HG03575 (cell line): ENCODE data around the gene PTH1R.

ENCODE experiments used
- ATAC-seq: cut with Tn5 transposase; IDR thresholded peaks from one replicate; pipeline ENCODE4 v1.9.1; 2021; ENCODE audit not compliant: unreplicated experiment, insufficient number of reproducible peaks, low FRiP score; ENCODE audit errors: extremely low read depth

The PTH1R gene

DNA sequence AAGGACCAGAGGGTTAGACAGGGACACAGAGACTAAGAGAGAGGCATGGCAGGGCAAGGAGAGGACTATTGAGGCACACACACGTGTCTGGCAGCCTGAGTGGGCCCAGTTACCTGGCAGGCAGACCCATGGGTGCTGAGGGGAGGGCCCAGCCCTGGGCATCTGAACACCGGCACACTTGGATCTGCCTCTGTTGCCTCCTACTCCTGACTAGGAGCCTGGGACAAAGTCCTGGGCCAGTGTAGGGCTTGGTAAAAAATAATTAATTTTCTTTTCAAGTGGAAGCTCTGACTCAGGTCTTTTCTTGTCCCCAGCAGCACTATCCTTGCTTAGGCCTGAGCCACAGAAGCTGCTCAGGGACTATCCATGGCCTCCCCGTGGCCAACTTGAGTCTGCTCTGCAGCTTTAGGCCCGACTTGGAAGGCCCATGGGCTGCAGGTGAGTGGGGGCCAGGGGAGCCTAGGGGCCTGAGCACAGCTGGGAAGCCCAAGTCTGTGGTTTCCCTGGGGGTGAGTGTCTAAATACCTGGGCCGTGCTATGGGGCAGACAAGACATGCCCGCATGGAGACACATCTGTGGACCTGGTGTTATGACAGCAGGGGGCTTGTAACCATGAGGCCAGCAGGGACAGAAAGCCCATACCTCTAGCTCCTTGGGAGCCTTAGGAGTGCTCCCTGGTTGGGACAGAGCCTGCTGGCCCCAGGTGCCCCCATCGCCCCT is at the start of gene PTH1R:
Gene PTH1R (plus strand): TSS at position 316 of the 720 bp plus-strand sequence. CDS start 5,839 bp downstream, outside the sequence.
- ATAC-seq = no peak

DNA sequence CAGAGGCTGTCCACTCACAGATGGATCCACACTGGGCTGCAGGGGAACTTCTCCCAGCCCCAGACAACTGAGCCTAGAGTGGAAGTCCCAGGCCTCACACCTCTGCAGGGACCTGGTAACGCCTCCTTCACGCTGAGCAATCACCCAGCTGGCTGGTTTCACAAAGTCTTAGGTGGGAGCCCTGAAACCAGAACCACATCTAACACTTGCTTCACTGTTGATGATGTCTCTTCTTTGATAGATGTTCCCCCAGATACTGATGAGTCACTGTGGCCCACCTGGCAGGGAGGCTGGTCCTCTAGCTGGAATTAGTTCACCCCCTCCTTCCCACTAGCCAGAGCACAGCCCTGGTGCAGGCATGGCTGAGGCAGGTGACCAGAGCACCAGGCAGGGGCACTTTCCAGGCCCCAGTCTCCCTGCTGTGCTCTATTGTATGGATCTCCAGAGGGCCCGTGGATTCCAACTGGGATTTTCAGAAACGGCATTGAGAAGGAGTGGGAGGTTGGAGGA is 47.8 kb upstream of the PTH1R start:
- ATAC-seq = no peak

DNA sequence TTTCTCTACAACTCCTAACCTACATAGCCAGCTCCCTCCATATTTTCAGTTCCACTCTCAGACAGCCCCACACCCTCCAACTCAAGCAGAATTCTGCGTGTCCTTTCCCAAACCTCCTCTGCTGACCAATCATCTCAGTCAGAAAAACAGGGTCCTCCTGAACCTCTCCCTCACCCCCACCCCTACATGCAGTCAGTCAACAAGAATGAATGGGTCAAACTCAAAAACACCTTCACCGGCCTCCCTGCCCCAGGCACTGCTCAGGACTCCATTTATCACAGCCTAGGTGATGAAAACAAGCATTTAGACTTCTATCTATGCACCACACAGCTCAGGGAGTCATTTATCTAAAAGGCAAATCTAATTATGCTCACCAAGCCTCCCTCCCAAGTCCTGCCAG is 46.7 kb upstream of the PTH1R start:
- ATAC-seq = no peak

DNA sequence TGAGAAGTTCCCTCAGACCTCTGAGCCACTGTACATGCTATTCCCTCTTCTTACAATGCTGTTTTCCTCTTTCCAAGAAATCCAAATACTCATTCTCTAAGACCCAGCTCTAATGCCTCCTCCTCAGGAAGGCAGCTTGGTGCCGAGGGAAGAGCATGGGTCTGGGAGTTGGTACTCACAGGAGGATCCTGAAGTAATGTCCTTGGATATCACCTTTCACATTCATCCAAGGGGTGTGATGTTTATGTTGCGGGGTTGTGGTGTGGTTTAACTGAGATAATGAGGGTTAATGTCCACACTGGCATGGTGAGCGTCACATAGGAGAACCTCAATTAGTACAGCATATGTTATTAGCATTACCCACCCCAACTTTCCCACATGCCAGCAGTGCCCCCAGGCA is 46.2 kb upstream of the PTH1R start:
- no peak for ATAC-seq

DNA sequence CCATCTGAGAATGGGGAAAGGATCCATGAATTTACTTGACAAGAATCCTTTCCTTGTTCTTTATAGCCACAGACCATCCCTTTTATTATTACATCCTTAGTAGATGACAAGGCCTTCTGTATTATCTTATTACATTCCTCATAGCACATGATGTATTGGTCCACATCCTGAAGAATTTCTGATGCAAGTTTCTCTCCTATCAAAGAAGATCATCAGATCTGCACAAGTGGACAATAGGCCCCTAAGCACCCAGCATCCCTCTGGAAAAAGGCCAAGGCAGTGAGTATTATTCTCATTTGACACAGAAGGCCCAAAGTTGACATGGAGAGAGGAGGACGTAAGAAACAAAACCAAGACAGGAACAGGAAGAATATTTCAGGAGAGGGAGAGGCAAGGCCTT is 45.7 kb upstream of the PTH1R start:
- no peak for ATAC-seq

DNA sequence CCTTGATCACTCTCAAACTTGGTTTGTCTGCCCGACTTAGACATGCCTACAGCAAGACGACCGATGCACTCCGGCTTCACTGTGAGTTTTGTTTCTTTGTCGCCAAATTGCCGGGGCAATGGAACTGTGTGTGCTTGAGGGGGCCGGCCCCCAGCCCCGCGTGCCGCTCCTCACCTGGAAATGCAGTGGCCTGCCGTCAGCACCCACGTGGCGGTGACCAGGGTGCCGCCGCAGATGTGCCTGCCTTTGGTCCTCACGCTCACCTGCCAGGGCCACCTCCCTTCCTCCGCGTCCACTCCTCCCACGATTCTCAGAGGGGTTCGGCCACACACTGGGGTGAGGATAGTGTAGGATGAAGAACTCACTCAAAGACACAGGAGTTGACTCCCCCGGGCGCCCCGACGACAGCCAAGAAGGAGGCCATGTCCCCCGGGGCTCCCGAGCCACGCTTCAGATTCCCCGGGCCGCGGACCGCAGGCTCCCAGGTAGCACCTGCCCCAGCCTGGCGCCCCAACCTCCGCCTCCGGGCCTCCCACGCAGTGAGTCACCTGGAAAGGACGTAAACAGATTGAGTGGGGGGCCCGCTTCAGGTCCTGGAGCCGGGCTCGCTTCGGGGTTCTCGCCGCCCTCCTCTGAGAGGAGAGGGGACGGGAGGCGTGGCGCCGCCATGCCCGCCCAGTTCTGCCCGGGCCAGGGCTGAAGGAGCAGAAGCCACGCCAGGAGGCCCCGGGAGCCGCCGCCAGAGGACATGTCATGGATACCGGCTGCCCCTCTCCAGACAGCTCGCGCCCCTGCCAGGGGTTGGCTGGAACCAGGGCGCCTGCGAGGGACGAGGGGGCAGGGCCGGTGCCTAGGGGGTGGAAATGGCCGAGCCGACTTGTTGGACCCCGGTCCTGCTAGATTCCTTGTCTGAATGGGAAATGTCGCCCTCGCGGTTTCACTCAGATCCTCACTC is 43.9 kb upstream of the PTH1R start:
- no peak for ATAC-seq

DNA sequence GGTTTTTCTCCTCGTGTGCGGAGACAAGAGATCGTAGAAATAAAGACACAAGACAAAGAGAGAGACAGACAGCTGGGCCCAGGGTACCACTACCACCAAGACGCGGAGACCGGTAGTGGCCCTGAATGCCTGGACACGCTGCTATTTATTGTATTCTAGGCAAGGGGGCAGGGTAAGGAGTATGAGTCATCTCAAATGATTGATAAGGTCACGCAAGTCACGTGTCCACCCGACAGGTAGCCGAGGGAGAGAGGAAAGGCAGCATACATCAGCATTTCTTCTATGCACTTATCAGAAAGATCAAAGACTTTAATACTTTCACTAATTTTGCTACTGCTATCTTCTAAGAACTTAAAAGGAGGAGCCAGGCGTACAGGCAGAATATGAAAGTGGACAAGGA is 42.5 kb upstream of the PTH1R start:
- ATAC-seq = no peak

DNA sequence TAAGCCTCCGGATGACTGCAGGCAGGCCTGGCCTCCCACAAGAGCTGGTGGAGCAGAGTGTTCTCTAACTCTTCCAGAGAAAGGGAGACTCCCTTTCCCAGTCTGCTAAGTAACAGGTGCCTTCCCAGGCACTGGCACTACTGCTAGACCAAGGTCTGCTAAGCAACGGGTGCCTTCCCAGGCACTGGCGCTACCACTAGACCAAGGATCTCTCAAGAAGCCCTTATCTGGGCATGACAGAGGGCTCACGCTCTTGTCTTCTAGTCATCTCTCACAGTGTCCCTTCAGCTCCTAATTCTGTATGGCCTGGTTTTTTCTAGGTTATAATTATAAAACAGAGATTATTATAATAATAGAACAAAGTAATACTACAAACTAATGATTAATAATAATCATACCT is 42.0 kb upstream of the PTH1R start:
- no peak for ATAC-seq

DNA sequence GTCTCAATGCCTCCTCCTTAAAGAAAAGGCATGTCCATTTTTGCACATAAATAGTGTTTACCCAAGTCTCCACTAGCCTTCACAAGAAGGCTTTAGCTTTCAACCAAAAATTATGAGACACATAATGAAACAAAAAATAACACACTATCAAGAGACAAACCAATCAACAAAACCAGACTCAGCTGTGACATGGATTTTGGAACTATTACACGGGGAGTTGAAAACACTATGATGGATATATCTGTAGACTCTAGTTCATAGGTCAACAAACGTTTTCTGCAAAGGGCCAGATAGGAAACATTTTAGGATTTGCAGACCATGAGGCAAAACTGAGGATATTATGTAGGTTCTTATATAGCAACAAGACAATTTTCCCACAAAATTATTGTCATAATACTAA is 39.2 kb upstream of the PTH1R start:
- no peak for ATAC-seq

DNA sequence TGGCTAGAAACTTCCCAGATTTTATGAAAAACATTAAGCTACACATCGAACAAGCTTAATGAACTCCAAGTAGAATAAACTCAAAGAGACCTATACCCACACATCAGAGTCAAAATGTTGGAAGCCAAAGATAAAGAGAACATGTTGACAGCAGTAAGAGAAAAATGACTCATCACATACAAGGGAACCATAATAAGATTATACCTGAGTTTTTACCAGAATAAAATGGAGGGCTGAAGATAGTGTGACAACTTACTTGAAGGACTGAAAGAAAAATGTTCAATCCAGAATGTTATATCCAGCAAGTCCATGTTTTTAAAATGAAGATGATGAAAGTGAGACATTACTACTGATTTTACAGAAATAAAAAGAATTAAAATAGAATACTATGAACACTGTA is 37.0 kb upstream of the PTH1R start:
- ATAC-seq = no peak

DNA sequence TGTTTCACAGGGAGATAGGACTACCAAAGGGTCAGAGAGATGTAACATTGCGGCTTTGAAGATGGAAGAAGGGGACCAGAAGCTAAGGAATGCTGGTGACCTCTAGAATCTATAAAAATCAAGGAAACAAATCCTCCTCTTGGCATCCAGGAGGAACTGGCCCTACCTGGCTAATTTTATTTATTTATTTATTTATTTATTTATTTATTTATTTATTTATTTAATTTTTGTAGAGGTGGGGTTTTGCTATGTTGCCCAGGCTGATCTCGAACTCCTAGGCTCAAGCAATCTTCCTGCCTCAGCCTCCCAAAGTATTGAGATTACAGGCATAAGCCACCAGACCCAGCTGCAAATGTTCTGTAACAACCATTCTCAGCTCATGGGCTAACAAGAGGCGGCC is 34.0 kb upstream of the PTH1R start:
- ATAC-seq = no peak

DNA sequence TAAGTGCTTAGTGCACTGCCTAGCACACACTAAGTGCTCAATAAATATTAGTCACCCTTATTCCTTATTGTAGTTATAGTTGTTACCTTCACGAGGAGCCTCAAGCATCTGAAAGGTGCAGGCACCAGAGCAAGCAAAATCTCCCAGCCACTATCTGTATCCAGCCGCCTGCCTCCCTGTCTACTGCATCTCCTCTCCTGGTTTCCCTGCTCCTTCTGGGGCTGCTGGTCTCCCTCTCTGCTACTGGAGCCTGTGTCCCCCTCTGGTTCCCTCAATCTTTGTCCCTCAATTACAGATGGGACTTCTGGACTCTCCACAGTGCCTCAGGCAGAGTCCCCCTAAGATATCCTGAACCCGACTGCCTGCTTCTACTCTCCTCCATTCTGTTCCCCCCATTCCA is 33.1 kb upstream of the PTH1R start:
- no peak for ATAC-seq

DNA sequence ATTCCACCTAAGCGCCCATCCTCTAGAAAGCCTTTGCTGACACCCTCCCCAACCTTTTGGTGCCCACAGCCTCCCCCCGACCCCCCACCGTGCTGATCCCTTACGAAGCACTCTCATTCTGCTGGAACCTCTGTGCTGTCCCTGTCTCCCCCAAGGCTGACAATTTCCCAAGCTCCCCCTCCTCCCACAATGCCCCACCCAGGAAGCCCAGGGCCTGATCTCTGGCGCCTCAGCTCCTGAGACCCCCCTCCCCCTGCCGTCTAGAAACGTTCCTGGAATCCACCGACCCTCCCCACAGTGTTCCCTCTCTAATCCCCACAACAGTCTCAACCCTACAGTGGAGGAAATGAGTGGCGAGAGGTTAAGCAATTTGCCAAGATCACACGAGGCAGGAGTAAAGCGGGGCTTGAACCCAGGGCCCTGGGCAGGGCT is 32.6 kb upstream of the PTH1R start:
- ATAC-seq = no peak

DNA sequence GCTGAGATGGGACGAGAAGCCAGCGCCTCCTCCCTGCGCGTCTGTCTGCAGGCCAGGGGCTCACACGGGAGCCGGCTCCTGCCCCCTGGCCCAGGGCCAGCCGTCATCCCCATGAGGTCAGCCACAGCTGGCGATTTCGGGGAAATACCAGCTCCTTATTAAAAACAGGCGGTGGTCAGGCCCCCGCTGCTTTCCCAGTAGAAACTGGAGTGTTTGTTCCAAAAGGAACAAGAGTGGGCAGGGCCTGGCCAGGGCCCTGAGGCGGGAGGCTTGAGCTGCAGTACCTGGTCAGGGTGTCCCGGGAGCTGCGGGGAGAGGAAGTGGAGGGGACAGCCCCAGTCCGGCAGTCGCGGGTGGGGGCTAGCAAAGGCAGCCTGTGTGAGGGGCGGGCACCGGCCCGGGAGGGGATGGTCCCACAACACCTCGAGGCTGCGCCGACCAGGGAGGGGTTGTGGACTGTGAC is 32.1 kb upstream of the PTH1R start:
- no peak for ATAC-seq

DNA sequence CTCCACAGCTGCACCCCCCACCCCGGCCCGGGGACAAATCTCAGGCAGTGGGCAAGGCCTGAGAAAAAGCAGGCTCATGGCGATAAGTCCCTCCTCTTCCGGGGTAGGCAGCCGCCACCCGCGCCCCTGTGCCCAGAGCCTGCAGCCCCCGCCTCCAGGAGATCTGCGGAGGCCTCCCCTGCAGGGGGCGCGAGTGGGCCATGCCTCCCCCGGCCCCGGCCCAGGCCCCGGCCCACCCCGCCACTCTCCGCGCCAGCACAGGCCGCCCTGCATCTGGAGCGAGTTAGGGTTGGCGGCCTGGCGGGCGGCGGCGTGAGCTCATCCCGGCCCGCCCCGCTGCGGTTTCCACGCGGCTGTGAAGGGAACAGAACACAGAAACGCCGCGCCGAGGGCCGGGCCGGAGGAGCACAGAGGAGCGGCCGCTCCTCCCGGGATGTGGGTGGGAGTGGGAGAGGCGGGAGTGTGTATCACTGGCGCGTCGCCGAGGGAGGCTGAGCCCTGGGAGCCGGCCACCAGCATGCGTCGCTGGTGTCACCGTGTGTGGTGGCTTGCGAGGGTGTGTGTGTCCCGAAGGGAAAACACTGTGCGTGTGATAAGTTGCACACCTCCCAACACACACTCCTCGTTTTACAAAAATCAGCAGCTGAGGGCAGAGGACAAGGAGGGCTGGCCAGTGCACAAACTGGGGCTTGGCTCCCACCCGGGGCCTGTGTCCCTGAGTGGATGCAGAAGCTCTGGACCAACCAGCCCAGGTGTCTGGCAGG is 31.5 kb upstream of the PTH1R start:
- no peak for ATAC-seq

DNA sequence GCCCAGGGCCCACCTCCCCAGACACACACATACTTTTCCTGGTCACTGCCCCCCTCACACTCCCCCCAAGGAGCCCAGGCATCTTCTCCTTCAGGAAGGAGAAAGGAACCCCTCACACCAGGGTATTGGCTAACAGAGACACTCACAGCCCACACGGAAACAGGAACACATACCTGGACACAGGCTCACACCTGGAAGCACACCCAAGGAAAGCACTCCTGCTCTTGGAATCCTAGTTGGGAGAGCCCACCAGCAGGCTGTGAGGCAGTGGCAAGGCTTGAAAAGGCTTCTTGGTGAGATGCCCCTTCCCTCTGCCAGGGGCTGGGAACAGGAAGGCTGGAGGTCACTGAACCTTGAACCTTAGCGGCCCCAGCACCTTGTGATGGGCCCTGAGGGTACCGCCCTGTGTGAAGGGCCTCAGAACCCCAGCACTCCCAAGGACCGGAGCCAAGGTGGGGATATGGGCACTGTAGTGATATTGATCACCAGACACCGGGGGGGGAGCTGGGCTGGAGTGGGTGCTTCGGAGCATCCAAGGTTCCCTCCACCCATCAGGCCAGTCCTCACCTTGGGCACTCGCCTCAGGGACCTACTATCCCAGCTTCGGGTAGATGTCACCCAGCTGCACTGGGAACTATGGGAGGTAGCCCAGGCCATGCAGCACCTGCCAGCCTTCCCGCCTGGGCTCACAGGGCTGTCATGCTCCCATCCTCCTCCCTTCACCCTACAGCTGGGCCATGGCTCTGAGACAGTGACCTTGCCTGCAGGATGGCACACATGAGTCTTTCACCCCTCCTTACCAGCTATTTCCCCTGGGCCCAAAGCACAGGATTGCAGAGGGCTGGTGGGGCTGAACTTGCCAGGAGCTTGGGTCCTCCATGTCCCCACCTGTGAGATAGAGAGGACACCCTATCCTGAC is 30.6 kb upstream of the PTH1R start:
- ATAC-seq = no peak

DNA sequence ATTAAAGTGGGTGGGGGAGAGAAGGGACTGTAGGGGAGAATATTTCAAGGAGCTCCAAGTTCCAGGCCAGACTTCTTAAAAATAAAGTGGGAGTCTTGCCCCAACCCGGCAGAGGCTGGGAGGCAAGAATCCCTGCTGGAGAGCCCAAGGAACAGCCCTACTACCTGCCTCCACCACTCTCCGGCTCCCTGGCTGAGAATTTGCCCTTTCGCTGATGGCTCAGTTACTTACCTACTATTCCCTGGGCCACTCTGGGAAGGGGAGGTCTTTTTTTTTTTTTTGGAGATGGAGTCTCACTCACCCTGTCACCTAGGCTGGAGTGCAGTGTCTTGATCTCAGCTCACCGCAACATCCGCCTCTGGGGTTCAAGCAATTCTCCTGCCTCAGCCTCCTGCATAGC is 29.8 kb upstream of the PTH1R start:
- ATAC-seq = no peak

DNA sequence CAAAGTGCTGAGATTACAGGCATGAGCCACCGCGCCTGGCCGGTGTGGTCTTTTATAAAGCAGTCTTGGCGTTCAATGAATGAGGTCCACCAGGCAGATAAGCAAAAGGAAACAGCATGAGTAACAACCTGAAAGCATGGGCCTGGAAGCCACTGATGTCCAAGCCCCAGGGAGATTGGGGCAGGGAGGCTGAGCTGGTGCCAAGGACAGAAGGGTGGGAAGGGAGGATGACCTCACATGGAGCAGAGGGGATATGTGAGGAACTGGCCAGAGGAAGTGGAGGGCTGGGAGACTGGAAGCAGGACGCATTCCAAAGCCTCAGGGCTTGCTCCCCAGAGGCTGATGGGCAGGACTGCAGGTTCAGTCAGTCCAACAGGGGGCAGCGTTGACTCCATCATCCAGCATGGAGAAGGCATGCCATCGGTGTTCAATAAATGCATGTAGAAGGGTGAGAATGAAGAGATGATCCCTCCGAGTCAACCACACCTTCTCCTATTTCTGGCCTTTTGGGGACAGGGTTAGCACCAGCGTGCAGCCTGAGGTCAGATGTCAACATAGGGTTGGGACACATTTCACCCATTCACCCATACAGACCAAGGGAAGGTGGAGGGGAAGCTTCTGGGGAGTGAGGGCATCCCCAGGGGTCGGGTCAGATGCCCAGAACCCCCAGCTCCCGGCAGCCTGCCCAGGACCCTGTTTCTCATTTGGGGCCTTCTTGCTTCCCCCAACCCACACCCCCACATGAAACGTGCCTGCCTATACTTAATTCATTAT is 29.1 kb upstream of the PTH1R start:
- ATAC-seq = no peak
